ENCODE measurements around the gene NAA60.
A peak's percentile ranks its signal among the peaks of the same experiment; 100 is the strongest.

NAA60 gene

GRCh38 chr16:3458278-3458851, 14.9 kb downstream of the NAA60 start:
- no peak for TF ChIP-seq CTCF (IDR thresholded peaks at IDR 0.05; ENCODE audit: borderline replicate concordance, insufficient read depth, low read depth, low read length)
- H3K4me3 ChIP-seq (ENCODE audit: low read depth, low read length): peak overlapping the region; percentile 78

- peak overlapping the region; percentile 78 for H3K4me3 ChIP-seq (ENCODE audit: low read depth, low read length)
- TF ChIP-seq CTCF (IDR thresholded peaks at IDR 0.05; ENCODE audit: borderline replicate concordance, insufficient read depth, low read depth, low read length): no peak
Observed at GRCh38 chr16:3458852-3459361, 15.4 kb downstream of the NAA60 start.

DNA sequence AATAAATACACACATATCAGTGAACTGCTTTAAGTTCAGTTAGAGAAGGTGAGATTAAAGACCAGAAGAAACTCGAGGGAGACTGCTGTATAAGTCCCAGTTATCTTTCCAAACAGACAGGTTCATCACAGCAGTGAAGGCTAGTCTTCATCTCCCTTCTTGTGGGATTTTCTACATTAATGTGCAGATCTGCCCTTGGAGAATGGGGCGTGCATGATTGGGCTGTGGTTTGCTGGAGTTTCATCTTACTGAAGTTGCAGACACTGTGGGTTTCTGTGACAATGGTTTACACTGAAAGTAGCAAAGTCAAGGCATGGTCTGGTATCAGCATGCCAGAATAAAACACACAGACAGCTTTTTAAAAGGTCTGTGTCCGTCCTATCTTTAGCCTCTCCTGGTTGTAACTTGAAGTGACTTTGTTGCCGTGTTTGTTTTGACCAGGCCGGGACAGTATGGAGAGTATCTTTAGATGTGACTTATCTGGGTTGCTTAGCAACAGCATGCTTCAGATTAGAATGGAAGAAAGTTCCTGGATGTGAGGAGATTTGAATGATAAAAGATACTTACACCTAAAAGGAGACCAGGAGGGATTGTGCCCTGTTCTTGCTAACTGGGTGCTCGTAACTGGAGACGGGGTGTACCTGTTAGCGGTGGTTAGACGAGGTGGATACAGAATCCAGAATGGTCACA, 16.1 kb downstream of the NAA60 start:
- H3K4me3 ChIP-seq (ENCODE audit: low read depth, low read length): peak overlapping the region; percentile 3
- TF ChIP-seq CTCF (IDR thresholded peaks at IDR 0.05; ENCODE audit: borderline replicate concordance, insufficient read depth, low read depth, low read length): no peak

DNA sequence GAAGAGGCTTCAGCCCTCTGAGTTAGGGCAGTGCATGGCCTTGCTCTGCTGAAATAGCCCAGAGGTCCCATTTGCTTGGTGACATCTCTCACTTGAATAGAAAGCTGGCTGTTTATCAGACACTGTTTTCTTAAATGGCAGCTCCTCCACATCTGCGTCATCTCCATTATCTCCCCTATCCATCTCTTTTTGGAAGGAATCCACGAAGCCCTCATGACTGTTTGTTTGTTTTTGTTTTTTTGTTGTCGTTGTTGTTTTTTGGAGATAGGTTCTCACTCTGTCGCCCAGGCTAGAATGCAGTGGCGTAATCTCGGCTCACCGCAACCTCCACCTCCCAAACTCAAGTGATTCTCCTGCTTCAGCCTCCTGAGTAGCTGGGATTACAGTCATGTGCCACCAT, 16.6 kb downstream of the NAA60 start:
- TF ChIP-seq CTCF (IDR thresholded peaks at IDR 0.05; ENCODE audit: borderline replicate concordance, insufficient read depth, low read depth, low read length): no peak
- H3K4me3 ChIP-seq (ENCODE audit: low read depth, low read length): no peak overlapping the region

DNA sequence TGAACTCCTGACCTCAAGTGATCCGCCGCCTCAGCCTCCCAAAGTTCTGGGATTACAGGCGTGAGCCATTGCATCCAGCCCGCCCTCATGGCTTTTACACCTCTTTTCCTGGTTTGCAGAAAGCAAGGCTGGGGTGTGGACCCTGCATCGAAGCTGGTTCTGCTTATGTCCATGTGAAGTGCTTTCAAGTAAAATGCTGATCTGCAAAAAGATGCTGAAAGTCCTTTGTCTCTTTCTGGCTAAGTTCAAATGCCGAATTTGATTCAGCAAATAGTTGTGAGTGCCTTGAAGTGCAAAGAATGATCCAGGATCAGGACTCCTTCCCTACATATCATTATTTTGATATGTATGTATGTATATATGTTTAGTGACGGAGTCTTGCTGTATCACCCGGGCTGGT, 17.1 kb downstream of the NAA60 start:
- no peak overlapping the region for H3K4me3 ChIP-seq (ENCODE audit: low read depth, low read length)
- no peak for TF ChIP-seq CTCF (IDR thresholded peaks at IDR 0.05; ENCODE audit: borderline replicate concordance, insufficient read depth, low read depth, low read length)

- H3K4me3 ChIP-seq (ENCODE audit: low read depth, low read length): no peak overlapping the region
- peak; percentile 30; the same call in 1 of the 2 replicates for TF ChIP-seq CTCF (IDR thresholded peaks at IDR 0.05; ENCODE audit: borderline replicate concordance, insufficient read depth, low read depth, low read length)
Observed at GRCh38 chr16:3461151-3461550, 17.7 kb downstream of the NAA60 start.

DNA sequence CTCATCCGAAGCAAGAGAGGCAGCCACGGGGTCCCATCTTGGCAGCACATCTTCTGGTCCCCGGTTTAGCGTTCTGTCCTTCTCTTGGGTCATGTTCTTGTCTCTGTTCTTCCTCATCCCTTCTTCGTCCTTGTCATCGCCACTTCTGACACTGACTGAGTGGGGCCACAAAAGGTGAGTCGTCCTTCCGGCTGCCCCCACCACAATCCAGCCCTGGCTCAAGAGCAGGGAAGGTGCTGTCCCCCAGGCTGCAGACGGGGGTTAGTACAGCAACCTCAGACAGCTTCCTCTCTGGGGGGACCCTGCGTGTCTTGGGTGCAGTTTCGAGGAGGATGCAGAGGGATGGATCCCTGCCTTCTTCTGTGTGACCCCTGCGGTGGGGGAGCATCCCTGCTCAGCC, 21.8 kb downstream of the NAA60 start:
- H3K4me3 ChIP-seq (ENCODE audit: low read depth, low read length): no peak overlapping the region
- TF ChIP-seq CTCF (IDR thresholded peaks at IDR 0.05; ENCODE audit: borderline replicate concordance, insufficient read depth, low read depth, low read length): no peak

Data from GM12875 (cell line).